Measurements from ENCODE around the gene ETV3.

The ETV3 gene

DNA sequence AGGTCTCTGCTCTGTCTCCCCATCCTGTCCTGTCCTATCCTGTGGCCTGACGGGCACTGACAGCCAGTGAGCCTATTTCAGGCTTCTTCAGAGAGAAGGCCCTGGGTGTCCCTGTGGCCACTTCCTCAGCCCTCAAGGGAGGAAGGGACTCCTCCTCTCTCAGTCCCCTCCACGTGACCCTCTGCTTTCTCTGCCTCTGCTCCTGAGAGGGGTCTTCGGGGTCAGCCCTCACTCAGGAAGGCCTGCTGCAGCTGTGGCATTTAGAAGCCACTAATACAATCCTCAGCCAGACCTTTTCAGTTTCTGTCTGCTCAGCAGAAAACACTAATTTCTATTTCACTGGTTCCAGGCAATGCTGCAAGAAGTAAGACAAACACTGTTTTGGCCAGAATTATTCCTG lies 43.6 kb upstream of the ETV3 start:
- WGBS: 41% methylated on average over 3 of the region's 3 CpGs
- Histone ChIP-seq H4K8ac (ENCODE audit: low read length) (no peak overlapping the region), H3K4me1 (ENCODE audit: control insufficient read depth, insufficient read depth, low read depth, low read length) (no peaks in the 10 kb centered on the region), H3K36me3 (ENCODE audit: control insufficient read depth in 1 of 2, insufficient read depth in 2 of 2, low read depth in 1 of 2, low read length in 2 of 2) (no peaks in the 10 kb centered on the region), H2AK5ac (ENCODE audit: low read length, severe bottlenecking) (no peak overlapping the region), H2BK15ac (ENCODE audit: low read depth, poor library complexity, severe bottlenecking) (no peak overlapping the region), H4K91ac (ENCODE audit: low read length) (no peak overlapping the region), H3K9ac (ENCODE audit: low read length) (no peak overlapping the region), H2BK120ac (ENCODE audit: low read depth, low read length) (no peak overlapping the region), H3K4ac (ENCODE audit: low read depth in 1 of 2, low read length in 2 of 2) (no peak overlapping the region), H3K4me3 (ENCODE audit: insufficient read depth in 1 of 2, low read depth in 1 of 2, low read length in 2 of 2) (no peak overlapping the region), H3K23ac (ENCODE audit: low read length in 2 of 2) (no peak overlapping the region), H3K4me2 (ENCODE audit: low read length, poor library complexity, severe bottlenecking) (no peak overlapping the region), H3K14ac (ENCODE audit: low read length in 2 of 2) (no peak overlapping the region), H2BK12ac (ENCODE audit: low read length in 2 of 2) (no peak overlapping the region), H2BK5ac (ENCODE audit: low read depth, low read length, poor library complexity, severe bottlenecking) (no peak overlapping the region), H3K27ac (ENCODE audit: low read length, poor library complexity, severe bottlenecking) (no peak overlapping the region), H3K27me3 (ENCODE audit: control insufficient read depth in 1 of 2, insufficient read depth in 1 of 2, low read length in 2 of 2) (peaks cover 55 to 60% of the 10 kb centered on the region in 2 experiments), H2AFZ (ENCODE audit: low read depth, low read length) (no peak overlapping the region), H3K79me1 (replicated peaks; ENCODE audit: low read length, poor library complexity, severe bottlenecking) (no peaks in the 10 kb centered on the region), H3K18ac (ENCODE audit: low read depth in 1 of 2, low read length in 2 of 2) (no peak overlapping the region), H3K9me3 (ENCODE audit: control insufficient read depth, low read length) (peaks cover 2% of the 10 kb centered on the region)
- DNase-seq: no peak

- no peak overlapping the region for H3K4me3 ChIP-seq (ENCODE audit: insufficient read depth in 1 of 2, low read depth in 1 of 2, low read length in 2 of 2)
- no peak overlapping the region for H2BK120ac ChIP-seq (ENCODE audit: low read depth, low read length)
- H3K27ac ChIP-seq (ENCODE audit: low read length, poor library complexity, severe bottlenecking): no peak overlapping the region
- no peaks in the 10 kb centered on the region for H3K79me1 ChIP-seq (replicated peaks; ENCODE audit: low read length, poor library complexity, severe bottlenecking)
- H3K27me3 ChIP-seq (ENCODE audit: control insufficient read depth in 1 of 2, insufficient read depth in 1 of 2, low read length in 2 of 2): peaks cover 55 to 59% of the 10 kb centered on the region in 2 experiments
- H2AFZ ChIP-seq (ENCODE audit: low read depth, low read length): no peak overlapping the region
- H3K9me3 ChIP-seq (ENCODE audit: control insufficient read depth, low read length): peaks cover 2% of the 10 kb centered on the region
- no peak overlapping the region for H2AK5ac ChIP-seq (ENCODE audit: low read length, severe bottlenecking)
- no peak overlapping the region for H3K4me2 ChIP-seq (ENCODE audit: low read length, poor library complexity, severe bottlenecking)
- no peak overlapping the region for H4K91ac ChIP-seq (ENCODE audit: low read length)
- no peaks in the 10 kb centered on the region for H3K4me1 ChIP-seq (ENCODE audit: control insufficient read depth, insufficient read depth, low read depth, low read length)
- no peak overlapping the region for H3K9ac ChIP-seq (ENCODE audit: low read length)
- DNase-seq: no peak
- no peaks in the 10 kb centered on the region for H3K36me3 ChIP-seq (ENCODE audit: control insufficient read depth in 1 of 2, insufficient read depth in 2 of 2, low read depth in 1 of 2, low read length in 2 of 2)
- no peak overlapping the region for H2BK15ac ChIP-seq (ENCODE audit: low read depth, poor library complexity, severe bottlenecking)
- no peak overlapping the region for H2BK12ac ChIP-seq (ENCODE audit: low read length in 2 of 2)
- H3K14ac ChIP-seq (ENCODE audit: low read length in 2 of 2): no peak overlapping the region
- H3K18ac ChIP-seq (ENCODE audit: low read depth in 1 of 2, low read length in 2 of 2): no peak overlapping the region
- no peak overlapping the region for H4K8ac ChIP-seq (ENCODE audit: low read length)
- no peak overlapping the region for H3K23ac ChIP-seq (ENCODE audit: low read length in 2 of 2)
- H2BK5ac ChIP-seq (ENCODE audit: low read depth, low read length, poor library complexity, severe bottlenecking): no peak overlapping the region
- no peak overlapping the region for H3K4ac ChIP-seq (ENCODE audit: low read depth in 1 of 2, low read length in 2 of 2)
- 44% methylated on average over 4 of the region's 5 CpGs for WGBS
These were observed 43.1 kb upstream of the ETV3 start for GRCh38 chr1:157181258-157181657.

- H3K4me1 ChIP-seq (ENCODE audit: control insufficient read depth, insufficient read depth, low read depth, low read length): no peaks in the 10 kb centered on the region
- WGBS: 53% methylated on average over 3 of the region's 3 CpGs
- no peak overlapping the region for H2BK15ac ChIP-seq (ENCODE audit: low read depth, poor library complexity, severe bottlenecking)
- no peak overlapping the region for H2BK120ac ChIP-seq (ENCODE audit: low read depth, low read length)
- no peak overlapping the region for H2AK5ac ChIP-seq (ENCODE audit: low read length, severe bottlenecking)
- H2AFZ ChIP-seq (ENCODE audit: low read depth, low read length): no peak overlapping the region
- no peak overlapping the region for H3K4me3 ChIP-seq (ENCODE audit: insufficient read depth in 1 of 2, low read depth in 1 of 2, low read length in 2 of 2)
- no peaks in the 10 kb centered on the region for H3K79me1 ChIP-seq (replicated peaks; ENCODE audit: low read length, poor library complexity, severe bottlenecking)
- H4K8ac ChIP-seq (ENCODE audit: low read length): no peak overlapping the region
- no peak overlapping the region for H3K18ac ChIP-seq (ENCODE audit: low read depth in 1 of 2, low read length in 2 of 2)
- peaks cover 56 to 62% of the 10 kb centered on the region in 2 experiments for H3K27me3 ChIP-seq (ENCODE audit: control insufficient read depth in 1 of 2, insufficient read depth in 1 of 2, low read length in 2 of 2)
- DNase-seq: no peak
- H3K4me2 ChIP-seq (ENCODE audit: low read length, poor library complexity, severe bottlenecking): no peak overlapping the region
- H3K9me3 ChIP-seq (ENCODE audit: control insufficient read depth, low read length): peaks cover 1% of the 10 kb centered on the region
- H3K9ac ChIP-seq (ENCODE audit: low read length): no peak overlapping the region
- no peak overlapping the region for H3K23ac ChIP-seq (ENCODE audit: low read length in 2 of 2)
- H3K36me3 ChIP-seq (ENCODE audit: control insufficient read depth in 1 of 2, insufficient read depth in 2 of 2, low read depth in 1 of 2, low read length in 2 of 2): no peaks in the 10 kb centered on the region
- H4K91ac ChIP-seq (ENCODE audit: low read length): no peak overlapping the region
- no peak overlapping the region for H2BK5ac ChIP-seq (ENCODE audit: low read depth, low read length, poor library complexity, severe bottlenecking)
- no peak overlapping the region for H2BK12ac ChIP-seq (ENCODE audit: low read length in 2 of 2)
- no peak overlapping the region for H3K4ac ChIP-seq (ENCODE audit: low read depth in 1 of 2, low read length in 2 of 2)
- no peak overlapping the region for H3K27ac ChIP-seq (ENCODE audit: low read length, poor library complexity, severe bottlenecking)
- no peak overlapping the region for H3K14ac ChIP-seq (ENCODE audit: low read length in 2 of 2)
These were observed 40.3 kb upstream of the ETV3 start for GRCh38 chr1:157178490-157178889.

DNA sequence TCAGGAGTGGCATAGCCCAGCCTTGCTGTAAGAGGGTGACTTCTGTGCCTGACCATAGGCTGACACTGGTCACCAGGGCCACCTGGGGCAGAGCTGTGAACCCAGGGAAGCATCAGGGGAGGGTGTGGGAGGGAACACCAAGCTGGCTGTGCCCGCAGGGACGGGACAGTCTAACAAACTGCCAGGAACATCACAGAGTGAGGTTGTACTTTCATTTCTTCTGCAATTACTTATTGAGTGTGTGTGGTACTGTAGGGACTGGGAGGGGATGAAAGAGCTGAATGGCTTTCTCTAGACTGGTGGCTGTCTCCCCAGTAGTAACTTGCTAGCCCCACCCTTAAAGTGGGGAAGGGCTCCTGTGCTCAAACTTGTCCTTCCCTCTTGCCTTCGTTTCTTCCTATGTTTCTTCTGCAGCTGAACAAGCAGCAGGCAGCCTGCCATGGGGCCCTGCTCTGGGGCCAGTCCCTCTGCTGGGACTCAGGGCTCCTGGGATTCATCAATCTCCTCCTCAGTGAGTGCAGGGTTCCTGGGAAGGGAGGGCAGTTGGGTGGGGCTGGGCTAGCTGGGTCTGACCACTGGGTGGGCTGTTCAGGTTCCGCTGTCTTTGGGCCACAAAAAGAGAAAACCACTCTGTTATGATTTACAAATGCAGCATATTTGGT lies 39.7 kb upstream of the ETV3 start:
- Histone ChIP-seq H4K8ac (ENCODE audit: low read length) (no peak overlapping the region), H2BK5ac (ENCODE audit: low read depth, low read length, poor library complexity, severe bottlenecking) (no peak overlapping the region), H3K79me1 (replicated peaks; ENCODE audit: low read length, poor library complexity, severe bottlenecking) (no peaks in the 10 kb centered on the region), H3K27me3 (ENCODE audit: control insufficient read depth in 1 of 2, insufficient read depth in 1 of 2, low read length in 2 of 2) (peaks cover 61 to 68% of the 10 kb centered on the region in 2 experiments), H3K4me1 (ENCODE audit: control insufficient read depth, insufficient read depth, low read depth, low read length) (no peaks in the 10 kb centered on the region), H3K27ac (ENCODE audit: low read length, poor library complexity, severe bottlenecking) (no peak overlapping the region), H3K36me3 (ENCODE audit: control insufficient read depth in 1 of 2, insufficient read depth in 2 of 2, low read depth in 1 of 2, low read length in 2 of 2) (no peaks in the 10 kb centered on the region), H3K4me3 (ENCODE audit: insufficient read depth in 1 of 2, low read depth in 1 of 2, low read length in 2 of 2) (no peak overlapping the region), H2BK120ac (ENCODE audit: low read depth, low read length) (no peak overlapping the region), H3K4me2 (ENCODE audit: low read length, poor library complexity, severe bottlenecking) (no peak overlapping the region), H3K14ac (ENCODE audit: low read length in 2 of 2) (peak overlapping the region in 1 of 2 experiments; percentile 55), H3K4ac (ENCODE audit: low read depth in 1 of 2, low read length in 2 of 2) (no peak overlapping the region), H2AK5ac (ENCODE audit: low read length, severe bottlenecking) (no peak overlapping the region), H3K9me3 (ENCODE audit: control insufficient read depth, low read length) (no peaks in the 10 kb centered on the region), H2AFZ (ENCODE audit: low read depth, low read length) (no peak overlapping the region), H2BK12ac (ENCODE audit: low read length in 2 of 2) (no peak overlapping the region), H3K23ac (ENCODE audit: low read length in 2 of 2) (no peak overlapping the region), H3K18ac (ENCODE audit: low read depth in 1 of 2, low read length in 2 of 2) (no peak overlapping the region), H3K9ac (ENCODE audit: low read length) (no peak overlapping the region), H4K91ac (ENCODE audit: low read length) (no peak overlapping the region), H2BK15ac (ENCODE audit: low read depth, poor library complexity, severe bottlenecking) (no peak overlapping the region)
- 50% methylated on average over 3 of the region's 4 CpGs for WGBS
- no peak for DNase-seq
